C4-2B (cell line): ENCODE data around the gene ZNF716.

ENCODE experiments used
- CTCF ChIP-seq: fragments of 450-650 bp; conservative IDR thresholded peaks from 2 replicates; pipeline ENCODE4 v1.5.1; 2017; ENCODE audit warnings: mild to moderate bottlenecking
- ZFX ChIP-seq: fragments of 450-650 bp; IDR thresholded peaks from 2 replicates; pipeline ENCODE4 v1.6.1; 2017

GRCh38 chr7:57427146-57427545 lies 22.8 kb upstream of the ZNF716 start:
- TF ChIP-seq CTCF (no peak), ZFX (no peak)
